ENCODE measurements around the gene IMPDH2. TPM values are rescaled to one million over a fixed set of nuclear protein-coding genes. Genes with fewer than 3 reads are reported as not detected.

Gene IMPDH2
- total RNA-seq, 2 donors from 2014 or later, result 198 to 454 TPM

DNA sequence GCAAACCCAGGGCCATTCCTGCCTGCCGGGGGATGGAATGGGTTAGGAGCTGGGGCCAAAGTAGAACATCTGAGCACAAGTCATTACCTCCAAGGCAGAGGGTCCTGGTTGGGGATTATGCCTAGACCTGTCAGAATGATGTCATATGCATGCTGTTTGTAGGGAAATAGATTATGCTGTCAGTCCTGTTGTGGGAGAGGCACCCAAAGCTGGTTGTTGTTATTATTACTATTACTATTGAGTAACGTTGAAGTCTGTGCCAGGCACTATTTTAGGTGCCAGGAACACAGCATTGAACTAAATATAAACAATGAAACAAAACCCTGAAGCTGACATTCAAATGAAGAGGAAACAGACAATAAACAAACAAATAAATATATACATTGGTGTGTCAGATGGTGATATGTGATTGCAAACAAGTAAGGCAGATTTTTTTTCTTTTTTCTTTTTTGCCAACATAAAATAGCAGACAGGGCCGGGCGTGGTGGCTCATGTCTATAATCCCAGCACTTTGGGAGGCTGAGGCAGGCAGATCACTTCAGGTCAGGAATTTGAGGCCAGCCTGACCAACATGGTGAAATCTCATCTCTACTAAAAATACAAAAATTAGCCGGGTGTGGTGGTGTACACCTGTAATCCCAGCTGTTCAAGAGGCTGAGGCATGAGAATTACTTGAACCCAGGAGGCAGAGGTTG is 37.2 kb downstream of the IMPDH2 start:
- ATAC-seq, result no peak
- no peaks in the 10 kb centered on the region for H3K36me3 Mint-ChIP-seq
- H3K4me3 Mint-ChIP-seq, result peak overlapping the region; percentile 94
- peaks cover 26 to 31% of the 10 kb centered on the region in 2 donors for H3K4me1 Mint-ChIP-seq (ENCODE audit: low read depth in 2 of 2)
- no peaks in the 10 kb centered on the region for H3K27me3 Mint-ChIP-seq
- H3K27ac Mint-ChIP-seq, result peak overlapping the region; percentile 77 to 85
- DNase-seq (ENCODE audit: low spot score), result no peak
- H3K9me3 Mint-ChIP-seq, result no peaks in the 10 kb centered on the region

DNA sequence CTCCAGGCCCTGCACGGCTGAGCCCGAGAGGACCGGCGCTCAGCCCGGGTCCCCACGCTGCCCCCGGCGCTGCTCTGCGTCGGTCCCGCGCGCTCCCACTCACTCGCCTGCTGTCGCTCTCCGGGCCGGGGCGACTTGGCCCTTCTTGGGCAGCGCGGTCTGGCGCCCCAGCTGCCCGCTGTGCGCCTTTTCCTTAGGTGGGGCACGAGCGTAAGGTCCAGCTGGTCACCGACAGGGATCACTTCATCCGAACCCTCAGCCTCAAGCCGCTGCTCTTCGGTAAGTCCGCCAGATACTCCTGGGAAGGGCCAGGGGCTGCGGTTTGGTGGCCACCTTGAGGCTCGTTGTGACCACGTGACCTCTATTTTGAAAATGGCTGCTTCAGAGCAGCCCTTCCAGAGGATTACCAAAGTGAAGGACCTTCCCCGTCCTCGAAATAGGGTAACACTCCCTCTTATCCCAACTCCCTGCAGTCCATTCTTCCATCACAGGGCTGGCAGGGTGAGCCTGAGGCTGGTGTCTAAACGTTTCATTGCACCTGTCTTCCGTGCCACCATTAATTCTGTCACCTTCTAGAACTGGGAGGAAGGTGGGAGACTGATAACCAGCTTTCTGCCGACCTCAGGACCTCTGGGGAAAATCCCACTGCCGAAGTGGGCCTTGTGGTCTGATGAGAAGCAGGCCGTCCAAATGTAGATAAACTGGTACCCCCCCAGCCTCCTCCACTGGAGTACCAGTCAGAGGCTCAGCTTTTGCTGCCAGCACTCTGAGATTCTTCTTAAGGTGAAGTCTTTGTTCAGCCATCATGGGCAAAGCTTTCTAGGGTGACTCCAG is 38.3 kb downstream of the IMPDH2 start:
- Mint-ChIP-seq H3K36me3 (no peaks in the 10 kb centered on the region), H3K27me3 (no peaks in the 10 kb centered on the region), H3K9me3 (no peaks in the 10 kb centered on the region), H3K4me3 (peak overlapping the region; percentile 94), H3K4me1 (ENCODE audit: low read depth in 2 of 2) (peaks cover 26 to 38% of the 10 kb centered on the region in 2 donors), H3K27ac (peak overlapping the region; percentile 77 to 85)
- no peak for DNase-seq (ENCODE audit: low spot score)
- peak; percentile 2 to 43 for ATAC-seq

- ATAC-seq, result peak; percentile 88
- no peaks in the 10 kb centered on the region for H3K9me3 Mint-ChIP-seq
- peak; percentile 86 for DNase-seq (ENCODE audit: low spot score)
- peaks cover 26 to 37% of the 10 kb centered on the region in 2 donors for H3K4me1 Mint-ChIP-seq (ENCODE audit: low read depth in 2 of 2)
- H3K27ac Mint-ChIP-seq, result peak within 1 kb of the TSS; percentile 90 to 95
- H3K36me3 Mint-ChIP-seq, result no peaks in the 10 kb centered on the region
- H3K4me3 Mint-ChIP-seq, result peak within 1 kb of the TSS; percentile 94
- H3K27me3 Mint-ChIP-seq, result no peaks in the 10 kb centered on the region
Observed at GRCh38 chr3:48989796-48990635, 39.2 kb downstream of the IMPDH2 start, which contains the start of gene P4HTM. P4HTM (plus strand) TSS chr3:48990241; CDS start chr3:48990257, 16 bp downstream.

- H3K4me3 Mint-ChIP-seq, result peak overlapping the region; percentile 92
- DNase-seq (ENCODE audit: low spot score), result no peak
- peak overlapping the region; percentile 90 to 95 for H3K27ac Mint-ChIP-seq
- no peak for ATAC-seq
- H3K4me1 Mint-ChIP-seq (ENCODE audit: low read depth in 2 of 2), result peaks cover 26 to 35% of the 10 kb centered on the region in 2 donors
- H3K9me3 Mint-ChIP-seq, result no peaks in the 10 kb centered on the region
- H3K27me3 Mint-ChIP-seq, result no peaks in the 10 kb centered on the region
- no peaks in the 10 kb centered on the region for H3K36me3 Mint-ChIP-seq
Observed at GRCh38 chr3:48989126-48989795, 39.9 kb downstream of the IMPDH2 start.

DNA sequence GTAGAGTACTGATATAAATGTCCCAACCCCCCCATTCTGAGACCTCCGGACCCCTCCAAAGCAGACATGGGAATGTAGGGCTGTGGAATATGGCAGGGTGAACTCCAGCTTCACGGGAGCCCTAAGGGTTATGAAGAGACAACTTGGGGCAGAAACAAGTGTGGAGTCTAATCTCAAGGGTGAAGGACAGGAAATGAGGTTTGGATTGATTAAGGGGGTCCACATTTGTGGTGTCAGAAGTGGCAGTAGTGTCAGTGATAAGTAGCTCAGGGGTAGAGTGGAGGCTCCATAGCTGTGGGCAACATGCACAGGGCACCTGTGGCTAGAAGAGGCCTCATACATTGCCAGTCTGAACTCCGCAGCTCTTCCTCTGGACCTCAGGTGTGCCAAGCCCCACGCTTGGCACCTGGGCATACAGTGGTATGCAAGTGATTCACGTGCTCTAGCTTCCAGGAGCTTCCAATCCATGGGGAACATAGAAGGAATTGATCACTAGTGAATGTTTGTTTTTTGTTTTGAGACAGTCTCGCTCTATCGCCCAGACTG is 43.3 kb downstream of the IMPDH2 start:
- Mint-ChIP-seq H3K9me3 (no peaks in the 10 kb centered on the region), H3K27me3 (no peaks in the 10 kb centered on the region), H3K4me3 (no peak overlapping the region), H3K4me1 (ENCODE audit: low read depth in 2 of 2) (peaks cover 15 to 23% of the 10 kb centered on the region in 2 donors), H3K36me3 (peaks cover 4% of the 10 kb centered on the region), H3K27ac (no peak overlapping the region)
- ATAC-seq, result no peak
- DNase-seq (ENCODE audit: low spot score), result no peak

GRCh38 chr3:48984663-48985062 is 44.5 kb downstream of the IMPDH2 start:
- H3K36me3 Mint-ChIP-seq, result peaks cover 4% of the 10 kb centered on the region
- no peak for ATAC-seq

GRCh38 chr3:48983096-48983495 is 46.1 kb downstream of the IMPDH2 start:
- ATAC-seq, result no peak
- peaks cover 9% of the 10 kb centered on the region for H3K36me3 Mint-ChIP-seq
- no peaks in the 10 kb centered on the region for H3K27me3 Mint-ChIP-seq
- H3K27ac Mint-ChIP-seq, result peak overlapping the region in 1 of 2 donors; percentile 31
- no peak overlapping the region for H3K4me3 Mint-ChIP-seq
- no peaks in the 10 kb centered on the region for H3K9me3 Mint-ChIP-seq
- H3K4me1 Mint-ChIP-seq (ENCODE audit: low read depth in 2 of 2), result peaks cover 5 to 15% of the 10 kb centered on the region in 2 donors
- no peak for DNase-seq (ENCODE audit: low spot score)

More at GRCh38 chr3:48984663-48985062, 44.5 kb downstream of the IMPDH2 start:
- Mint-ChIP-seq H3K9me3 (no peaks in the 10 kb centered on the region), H3K4me3 (no peak overlapping the region), H3K27me3 (no peaks in the 10 kb centered on the region), H3K4me1 (ENCODE audit: low read depth in 2 of 2) (peaks cover 15 to 21% of the 10 kb centered on the region in 2 donors), H3K27ac (peak overlapping the region in 1 of 2 donors; percentile 45)
- DNase-seq (ENCODE audit: low spot score), result no peak

DNA sequence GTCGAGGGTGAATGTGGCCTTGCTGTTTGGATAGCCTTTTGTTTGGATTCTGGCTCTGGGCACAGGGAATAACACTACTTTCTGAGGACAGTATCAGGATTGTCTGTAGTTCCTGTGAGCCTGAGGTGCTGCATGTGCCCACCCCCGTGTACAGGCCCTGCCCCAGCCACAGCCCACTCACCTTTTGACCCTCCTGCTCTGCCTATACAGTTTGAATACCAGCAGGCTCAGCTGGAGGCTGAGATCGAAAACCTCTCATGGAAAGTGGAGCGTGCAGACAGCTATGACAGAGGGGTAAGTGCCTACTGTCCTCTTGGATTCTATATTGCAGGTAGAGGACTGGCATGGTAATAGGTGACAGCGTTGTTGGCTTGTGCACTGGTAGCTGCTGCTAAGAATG is 46.5 kb downstream of the IMPDH2 start:
- DNase-seq (ENCODE audit: low spot score) (no peak), ATAC-seq (no peak)
- no peaks in the 10 kb centered on the region for H3K27me3 Mint-ChIP-seq
- H3K4me3 Mint-ChIP-seq, result no peak overlapping the region
- H3K9me3 Mint-ChIP-seq, result no peaks in the 10 kb centered on the region
- H3K4me1 Mint-ChIP-seq (ENCODE audit: low read depth in 2 of 2), result peaks cover under 1 to 11% of the 10 kb centered on the region in 2 donors
- H3K36me3 Mint-ChIP-seq, result peaks cover 9% of the 10 kb centered on the region
- H3K27ac Mint-ChIP-seq, result no peak overlapping the region

DNA sequence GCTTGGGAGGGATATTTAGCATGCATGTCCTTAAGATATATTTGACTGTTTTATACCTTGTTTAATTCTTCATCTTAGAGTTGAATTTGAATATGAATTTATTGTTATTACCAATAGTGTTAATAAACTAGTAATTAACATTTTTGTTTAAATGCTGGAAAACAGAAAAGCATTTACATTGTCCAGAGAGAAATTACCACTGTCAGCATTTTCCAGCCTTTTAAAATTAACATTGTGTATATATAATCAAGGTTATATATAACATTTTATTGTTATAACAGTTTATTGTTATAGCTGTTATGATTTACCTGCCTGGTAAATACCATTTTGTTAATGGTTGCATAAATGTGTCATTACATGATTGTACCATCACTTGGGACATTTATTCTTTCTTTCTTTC is 47.2 kb downstream of the IMPDH2 start:
- no peak overlapping the region for H3K4me3 Mint-ChIP-seq
- H3K36me3 Mint-ChIP-seq, result peaks cover 9% of the 10 kb centered on the region
- H3K4me1 Mint-ChIP-seq (ENCODE audit: low read depth in 2 of 2), result peaks cover 0 to 11% of the 10 kb centered on the region in 2 donors
- no peak overlapping the region for H3K27ac Mint-ChIP-seq
- no peaks in the 10 kb centered on the region for H3K9me3 Mint-ChIP-seq
- H3K27me3 Mint-ChIP-seq, result no peaks in the 10 kb centered on the region
- DNase-seq (ENCODE audit: low spot score) (no peak), ATAC-seq (no peak)

GRCh38 chr3:48980295-48980694 is 48.9 kb downstream of the IMPDH2 start:
- DNase-seq (ENCODE audit: low spot score) (no peak), ATAC-seq (no peak)
- H3K4me3 Mint-ChIP-seq, result no peak overlapping the region
- H3K36me3 Mint-ChIP-seq, result peaks cover 9% of the 10 kb centered on the region
- H3K9me3 Mint-ChIP-seq, result no peaks in the 10 kb centered on the region
- peak overlapping the region in 1 of 2 donors; percentile 29 for H3K27ac Mint-ChIP-seq
- peaks cover 0 to 2% of the 10 kb centered on the region in 2 donors for H3K4me1 Mint-ChIP-seq (ENCODE audit: low read depth in 2 of 2)
- no peaks in the 10 kb centered on the region for H3K27me3 Mint-ChIP-seq

- no peak overlapping the region for H3K4me3 Mint-ChIP-seq
- ATAC-seq (no peak), DNase-seq (ENCODE audit: low spot score) (no peak)
- peaks cover 0 to 2% of the 10 kb centered on the region in 2 donors for H3K4me1 Mint-ChIP-seq (ENCODE audit: low read depth in 2 of 2)
- H3K27ac Mint-ChIP-seq, result no peak overlapping the region
- peaks cover 9% of the 10 kb centered on the region for H3K36me3 Mint-ChIP-seq
- no peaks in the 10 kb centered on the region for H3K9me3 Mint-ChIP-seq
- H3K27me3 Mint-ChIP-seq, result no peaks in the 10 kb centered on the region
Observed at GRCh38 chr3:48979451-48979850, 49.7 kb downstream of the IMPDH2 start.
